ENCODE measurements around the gene HMHB1. TPM values are rescaled to one million over a fixed set of nuclear protein-coding genes. Genes with fewer than 3 reads are reported as not detected.

The HMHB1 gene
- total RNA-seq (not detected in 2 replicates), polyA plus RNA-seq (not detected in 2 replicates), polyA minus RNA-seq (ENCODE audit: low replicate concordance) (not detected in 2 replicates)
- polyA plus RNA-seq (2012), result not detected in 2 replicates

GRCh38 chr5:143812085-143812705 is at the start of gene HMHB1:
Gene HMHB1, plus strand, starts transcription at chr5:143812161.
- Histone ChIP-seq H3K27ac (ENCODE audit: insufficient read depth, low read length) (no peak within 1 kb of the TSS), H3K9me3 (ENCODE audit: control insufficient read depth, insufficient read depth, low read depth, low read length) (no peaks in the 10 kb centered on the region), H3K79me2 (ENCODE audit: control insufficient read depth, insufficient read depth, low read length) (no peaks in the 10 kb centered on the region), H4K20me1 (ENCODE audit: control insufficient read depth, extremely low read depth, insufficient read depth, low read length) (no peaks in the 10 kb centered on the region), H3K4me3 (replicated peaks in 1 of 4; ENCODE audit: control extremely low read depth in 1 of 4, insufficient read depth in 1 of 4, low read depth in 3 of 4, low read length in 4 of 4) (no peak within 1 kb of the TSS), H3K4me1 (ENCODE audit: control insufficient read depth, extremely low read depth, insufficient read depth, low read length) (no peaks in the 10 kb centered on the region), H3K4me2 (ENCODE audit: extremely low read depth, insufficient read depth, low read length) (no peak within 1 kb of the TSS), H3K36me3 (ENCODE audit: control insufficient read depth, insufficient read depth, low read length) (no peaks in the 10 kb centered on the region), H3K9ac (ENCODE audit: insufficient read depth, low read length) (no peak within 1 kb of the TSS), H2AFZ (ENCODE audit: low read length) (peak within 1 kb of the TSS; percentile 2), H3K27me3 (ENCODE audit: control insufficient read depth, insufficient read depth, low read length) (no peaks in the 10 kb centered on the region)
- no peak for TF ChIP-seq EZH2 (IDR thresholded peaks at IDR 0.05; ENCODE audit: low read length, missing control alignments)
- no peak for TF ChIP-seq CTCF (conservative IDR thresholded peaks at IDR 0.05 in 1 of 2, IDR thresholded peaks at IDR 0.05 in 1 of 2; ENCODE audit: low read depth in 1 of 2, low read length in 2 of 2)
- no peak for DNase-seq (ENCODE audit: low read depth in 2 of 2)

- Histone ChIP-seq H3K4me1 (ENCODE audit: control insufficient read depth, extremely low read depth, insufficient read depth, low read length) (peaks cover 3% of the 10 kb centered on the region), H4K20me1 (ENCODE audit: control insufficient read depth, extremely low read depth, insufficient read depth, low read length) (no peaks in the 10 kb centered on the region), H3K79me2 (ENCODE audit: control insufficient read depth, insufficient read depth, low read length) (no peaks in the 10 kb centered on the region), H3K9ac (ENCODE audit: insufficient read depth, low read length) (no peak overlapping the region), H3K27ac (ENCODE audit: insufficient read depth, low read length) (no peak overlapping the region), H3K36me3 (ENCODE audit: control insufficient read depth, insufficient read depth, low read length) (no peaks in the 10 kb centered on the region), H2AFZ (ENCODE audit: low read length) (no peak overlapping the region), H3K4me2 (ENCODE audit: extremely low read depth, insufficient read depth, low read length) (no peak overlapping the region), H3K9me3 (ENCODE audit: control insufficient read depth, insufficient read depth, low read depth, low read length) (no peaks in the 10 kb centered on the region), H3K4me3 (replicated peaks in 1 of 4; ENCODE audit: control extremely low read depth in 1 of 4, insufficient read depth in 1 of 4, low read depth in 3 of 4, low read length in 4 of 4) (no peak overlapping the region), H3K27me3 (ENCODE audit: control insufficient read depth, insufficient read depth, low read length) (no peaks in the 10 kb centered on the region)
- TF ChIP-seq EZH2 (IDR thresholded peaks at IDR 0.05; ENCODE audit: low read length, missing control alignments), result no peak
- no peak for TF ChIP-seq CTCF (conservative IDR thresholded peaks at IDR 0.05 in 1 of 2, IDR thresholded peaks at IDR 0.05 in 1 of 2; ENCODE audit: low read depth in 1 of 2, low read length in 2 of 2)
- DNase-seq (ENCODE audit: low read depth in 2 of 2), result no peak
Observed at GRCh38 chr5:143762636-143763220, 49.2 kb upstream of the HMHB1 start.

GRCh38 chr5:143767162-143767561 is 44.8 kb upstream of the HMHB1 start:
- H3K36me3 ChIP-seq (ENCODE audit: control insufficient read depth, insufficient read depth, low read length), result no peaks in the 10 kb centered on the region
- no peaks in the 10 kb centered on the region for H3K27me3 ChIP-seq (ENCODE audit: control insufficient read depth, insufficient read depth, low read length)
- peaks cover 5% of the 10 kb centered on the region for H3K4me1 ChIP-seq (ENCODE audit: control insufficient read depth, extremely low read depth, insufficient read depth, low read length)
- H4K20me1 ChIP-seq (ENCODE audit: control insufficient read depth, extremely low read depth, insufficient read depth, low read length), result no peaks in the 10 kb centered on the region
- no peak overlapping the region for H3K4me3 ChIP-seq (replicated peaks in 1 of 4; ENCODE audit: control extremely low read depth in 1 of 4, insufficient read depth in 1 of 4, low read depth in 3 of 4, low read length in 4 of 4)
- TF ChIP-seq CTCF (conservative IDR thresholded peaks at IDR 0.05 in 1 of 2, IDR thresholded peaks at IDR 0.05 in 1 of 2; ENCODE audit: low read depth in 1 of 2, low read length in 2 of 2) (no peak), EZH2 (IDR thresholded peaks at IDR 0.05; ENCODE audit: low read length, missing control alignments) (no peak)
- no peaks in the 10 kb centered on the region for H3K79me2 ChIP-seq (ENCODE audit: control insufficient read depth, insufficient read depth, low read length)
- H3K9ac ChIP-seq (ENCODE audit: insufficient read depth, low read length), result no peak overlapping the region
- no peak for DNase-seq (ENCODE audit: low read depth in 2 of 2)
- no peak overlapping the region for H3K27ac ChIP-seq (ENCODE audit: insufficient read depth, low read length)
- H3K4me2 ChIP-seq (ENCODE audit: extremely low read depth, insufficient read depth, low read length), result no peak overlapping the region
- no peaks in the 10 kb centered on the region for H3K9me3 ChIP-seq (ENCODE audit: control insufficient read depth, insufficient read depth, low read depth, low read length)
- no peak overlapping the region for H2AFZ ChIP-seq (ENCODE audit: low read length)

Measured in fibroblast of lung (primary cell).